ENCODE results near the gene CDK5RAP2.

CDK5RAP2 gene

GRCh38 chr9:120402741-120403542, 177.0 kb downstream of the CDK5RAP2 start:
- DNase-seq (ENCODE audit: low read depth in 2 of 2) = peak; percentile 89 to 96
- TF ChIP-seq, protein P1, sequence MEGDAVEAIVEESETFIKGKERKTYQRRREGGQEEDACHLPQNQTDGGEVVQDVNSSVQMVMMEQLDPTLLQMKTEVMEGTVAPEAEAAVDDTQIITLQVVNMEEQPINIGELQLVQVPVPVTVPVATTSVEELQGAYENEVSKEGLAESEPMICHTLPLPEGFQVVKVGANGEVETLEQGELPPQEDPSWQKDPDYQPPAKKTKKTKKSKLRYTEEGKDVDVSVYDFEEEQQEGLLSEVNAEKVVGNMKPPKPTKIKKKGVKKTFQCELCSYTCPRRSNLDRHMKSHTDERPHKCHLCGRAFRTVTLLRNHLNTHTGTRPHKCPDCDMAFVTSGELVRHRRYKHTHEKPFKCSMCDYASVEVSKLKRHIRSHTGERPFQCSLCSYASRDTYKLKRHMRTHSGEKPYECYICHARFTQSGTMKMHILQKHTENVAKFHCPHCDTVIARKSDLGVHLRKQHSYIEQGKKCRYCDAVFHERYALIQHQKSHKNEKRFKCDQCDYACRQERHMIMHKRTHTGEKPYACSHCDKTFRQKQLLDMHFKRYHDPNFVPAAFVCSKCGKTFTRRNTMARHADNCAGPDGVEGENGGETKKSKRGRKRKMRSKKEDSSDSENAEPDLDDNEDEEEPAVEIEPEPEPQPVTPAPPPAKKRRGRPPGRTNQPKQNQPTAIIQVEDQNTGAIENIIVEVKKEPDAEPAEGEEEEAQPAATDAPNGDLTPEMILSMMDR (IDR thresholded peaks at IDR 0.05; ENCODE audit: low read depth, low read length) = no peak

GRCh38 chr9:120399940-120400339, 180.0 kb downstream of the CDK5RAP2 start:
- TF ChIP-seq, protein P1 (IDR thresholded peaks at IDR 0.05; ENCODE audit: low read depth, low read length) = no peak
- DNase-seq (ENCODE audit: low read depth in 2 of 2) = no peak
- H3K4me3 ChIP-seq (replicated peaks in 1 of 2; ENCODE audit: low read depth in 2 of 2, low read length in 2 of 2) = no peak overlapping the region

More at GRCh38 chr9:120402741-120403542, 177.0 kb downstream of the CDK5RAP2 start:
- H3K4me3 ChIP-seq (replicated peaks in 1 of 2; ENCODE audit: low read depth in 2 of 2, low read length in 2 of 2) = no peak overlapping the region

- TF ChIP-seq, protein P1 (IDR thresholded peaks at IDR 0.05; ENCODE audit: low read depth, low read length) = no peak
- H3K4me3 ChIP-seq (replicated peaks in 1 of 2; ENCODE audit: low read depth in 2 of 2, low read length in 2 of 2) = no peak overlapping the region
- peak in 1 of 2 donors; percentile 39 for DNase-seq (ENCODE audit: low read depth in 2 of 2)
Observed at GRCh38 chr9:120398286-120398685, 181.7 kb downstream of the CDK5RAP2 start.

- TF ChIP-seq, protein P1 (IDR thresholded peaks at IDR 0.05; ENCODE audit: low read depth, low read length) = no peak
- no peak overlapping the region for H3K4me3 ChIP-seq (replicated peaks in 1 of 2; ENCODE audit: low read depth in 2 of 2, low read length in 2 of 2)
- no peak for DNase-seq (ENCODE audit: low read depth in 2 of 2)
Observed at GRCh38 chr9:120397453-120397852, 182.5 kb downstream of the CDK5RAP2 start.

DNA sequence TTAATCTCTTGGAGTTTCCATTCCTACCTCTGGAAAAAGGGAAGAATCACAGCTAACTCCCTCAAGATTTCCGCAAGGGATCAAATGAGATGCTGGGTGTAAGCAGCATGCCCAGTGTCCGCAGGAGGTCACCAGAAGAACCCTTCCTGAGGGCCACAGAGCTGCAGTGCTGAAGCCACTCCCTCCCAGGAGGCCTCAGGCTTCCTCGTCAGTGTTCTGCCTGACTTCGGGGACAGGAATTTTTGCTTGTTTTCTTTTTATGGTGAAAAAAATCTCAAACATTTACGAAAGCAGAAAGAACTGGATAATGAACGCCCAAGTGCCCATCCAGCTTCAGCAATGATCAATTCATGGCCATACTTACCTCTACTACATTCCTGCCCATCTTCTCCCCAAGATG, 183.0 kb downstream of the CDK5RAP2 start:
- peak in 1 of 2 donors; percentile 43 for DNase-seq (ENCODE audit: low read depth in 2 of 2)
- no peak overlapping the region for H3K4me3 ChIP-seq (replicated peaks in 1 of 2; ENCODE audit: low read depth in 2 of 2, low read length in 2 of 2)
- TF ChIP-seq, protein P1 (IDR thresholded peaks at IDR 0.05; ENCODE audit: low read depth, low read length) = no peak

- H3K4me3 ChIP-seq (replicated peaks in 1 of 2; ENCODE audit: low read depth in 2 of 2, low read length in 2 of 2) = no peak overlapping the region
- TF ChIP-seq, protein P1 (IDR thresholded peaks at IDR 0.05; ENCODE audit: low read depth, low read length) = no peak
- no peak for DNase-seq (ENCODE audit: low read depth in 2 of 2)
Observed at GRCh38 chr9:120396418-120396817, 183.5 kb downstream of the CDK5RAP2 start.

Measured in cardiac fibroblast (primary cell).